ENCODE measurements around the gene SCFD2.

DNA sequence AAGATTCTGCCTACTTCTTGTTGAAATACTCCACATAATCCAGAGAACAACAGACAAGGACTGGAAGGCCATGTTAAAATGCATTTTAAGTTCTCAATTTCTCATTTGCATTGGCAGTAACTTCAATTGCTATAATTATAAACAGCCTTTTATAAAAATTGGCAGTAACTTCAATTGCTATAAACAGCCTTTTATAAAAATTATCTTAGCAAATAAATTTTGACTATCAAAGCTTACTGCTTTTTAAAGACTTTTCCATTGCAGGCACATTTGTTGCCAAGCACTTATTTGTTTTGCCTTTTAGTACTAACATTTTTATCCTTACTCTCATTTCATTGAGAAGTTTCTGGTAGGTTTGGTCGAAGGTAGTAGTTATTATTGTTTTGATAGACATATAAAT is 17.8 kb downstream of the SCFD2 start:
- TF ChIP-seq, protein P1, sequence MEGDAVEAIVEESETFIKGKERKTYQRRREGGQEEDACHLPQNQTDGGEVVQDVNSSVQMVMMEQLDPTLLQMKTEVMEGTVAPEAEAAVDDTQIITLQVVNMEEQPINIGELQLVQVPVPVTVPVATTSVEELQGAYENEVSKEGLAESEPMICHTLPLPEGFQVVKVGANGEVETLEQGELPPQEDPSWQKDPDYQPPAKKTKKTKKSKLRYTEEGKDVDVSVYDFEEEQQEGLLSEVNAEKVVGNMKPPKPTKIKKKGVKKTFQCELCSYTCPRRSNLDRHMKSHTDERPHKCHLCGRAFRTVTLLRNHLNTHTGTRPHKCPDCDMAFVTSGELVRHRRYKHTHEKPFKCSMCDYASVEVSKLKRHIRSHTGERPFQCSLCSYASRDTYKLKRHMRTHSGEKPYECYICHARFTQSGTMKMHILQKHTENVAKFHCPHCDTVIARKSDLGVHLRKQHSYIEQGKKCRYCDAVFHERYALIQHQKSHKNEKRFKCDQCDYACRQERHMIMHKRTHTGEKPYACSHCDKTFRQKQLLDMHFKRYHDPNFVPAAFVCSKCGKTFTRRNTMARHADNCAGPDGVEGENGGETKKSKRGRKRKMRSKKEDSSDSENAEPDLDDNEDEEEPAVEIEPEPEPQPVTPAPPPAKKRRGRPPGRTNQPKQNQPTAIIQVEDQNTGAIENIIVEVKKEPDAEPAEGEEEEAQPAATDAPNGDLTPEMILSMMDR (IDR thresholded peaks at IDR 0.05): no peak
- TF ChIP-seq POLR2A (IDR thresholded peaks at IDR 0.05): no peak
- no peak for TF ChIP-seq POLR2AphosphoS5 (IDR thresholded peaks at IDR 0.05)
